ENCODE data around the gene C2CD4C.

Gene C2CD4C

DNA sequence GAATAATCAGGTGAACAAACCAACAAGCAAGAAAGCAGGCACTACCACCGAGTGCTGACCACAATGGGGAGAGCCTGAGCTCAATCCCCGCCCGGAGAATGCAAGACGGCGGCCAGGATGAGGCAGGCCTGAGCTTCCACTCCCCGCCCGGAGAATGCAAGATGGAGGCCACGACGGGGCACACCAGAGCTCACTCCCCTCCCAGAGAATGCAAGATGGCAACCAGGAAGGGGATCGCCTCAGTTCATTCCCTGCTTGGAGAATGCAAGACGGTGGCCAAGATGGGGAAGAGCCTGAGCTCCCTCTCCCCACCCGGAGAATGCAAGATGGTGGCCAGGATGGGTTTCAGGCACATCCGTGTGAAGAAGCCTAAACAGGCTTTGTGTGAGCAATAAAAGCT is 39.7 kb downstream of the C2CD4C start:
- no peak for DNase-seq
- Histone ChIP-seq H3K9me3 (ENCODE audit: severe bottlenecking) (no peaks in the 10 kb centered on the region), H3K27me3 (ENCODE audit: insufficient read depth, low read depth, severe bottlenecking) (no peaks in the 10 kb centered on the region), H3K4me3 (ENCODE audit: low read depth, low read length) (no peak overlapping the region), H3K36me3 (no peaks in the 10 kb centered on the region), H3K27ac (no peak overlapping the region)
- TF ChIP-seq, protein P1, sequence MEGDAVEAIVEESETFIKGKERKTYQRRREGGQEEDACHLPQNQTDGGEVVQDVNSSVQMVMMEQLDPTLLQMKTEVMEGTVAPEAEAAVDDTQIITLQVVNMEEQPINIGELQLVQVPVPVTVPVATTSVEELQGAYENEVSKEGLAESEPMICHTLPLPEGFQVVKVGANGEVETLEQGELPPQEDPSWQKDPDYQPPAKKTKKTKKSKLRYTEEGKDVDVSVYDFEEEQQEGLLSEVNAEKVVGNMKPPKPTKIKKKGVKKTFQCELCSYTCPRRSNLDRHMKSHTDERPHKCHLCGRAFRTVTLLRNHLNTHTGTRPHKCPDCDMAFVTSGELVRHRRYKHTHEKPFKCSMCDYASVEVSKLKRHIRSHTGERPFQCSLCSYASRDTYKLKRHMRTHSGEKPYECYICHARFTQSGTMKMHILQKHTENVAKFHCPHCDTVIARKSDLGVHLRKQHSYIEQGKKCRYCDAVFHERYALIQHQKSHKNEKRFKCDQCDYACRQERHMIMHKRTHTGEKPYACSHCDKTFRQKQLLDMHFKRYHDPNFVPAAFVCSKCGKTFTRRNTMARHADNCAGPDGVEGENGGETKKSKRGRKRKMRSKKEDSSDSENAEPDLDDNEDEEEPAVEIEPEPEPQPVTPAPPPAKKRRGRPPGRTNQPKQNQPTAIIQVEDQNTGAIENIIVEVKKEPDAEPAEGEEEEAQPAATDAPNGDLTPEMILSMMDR (IDR thresholded peaks at IDR 0.05; ENCODE audit: low read depth, low read length): no peak

GRCh38 chr19:368630-369024 is 40.3 kb downstream of the C2CD4C start:
- no peak for DNase-seq
- Histone ChIP-seq H3K9me3 (ENCODE audit: severe bottlenecking) (no peaks in the 10 kb centered on the region), H3K4me3 (ENCODE audit: low read depth, low read length) (no peak overlapping the region), H3K36me3 (no peaks in the 10 kb centered on the region), H3K27me3 (ENCODE audit: insufficient read depth, low read depth, severe bottlenecking) (no peaks in the 10 kb centered on the region), H3K27ac (no peak overlapping the region)
- TF ChIP-seq, protein P1 (IDR thresholded peaks at IDR 0.05; ENCODE audit: low read depth, low read length): no peak

DNA sequence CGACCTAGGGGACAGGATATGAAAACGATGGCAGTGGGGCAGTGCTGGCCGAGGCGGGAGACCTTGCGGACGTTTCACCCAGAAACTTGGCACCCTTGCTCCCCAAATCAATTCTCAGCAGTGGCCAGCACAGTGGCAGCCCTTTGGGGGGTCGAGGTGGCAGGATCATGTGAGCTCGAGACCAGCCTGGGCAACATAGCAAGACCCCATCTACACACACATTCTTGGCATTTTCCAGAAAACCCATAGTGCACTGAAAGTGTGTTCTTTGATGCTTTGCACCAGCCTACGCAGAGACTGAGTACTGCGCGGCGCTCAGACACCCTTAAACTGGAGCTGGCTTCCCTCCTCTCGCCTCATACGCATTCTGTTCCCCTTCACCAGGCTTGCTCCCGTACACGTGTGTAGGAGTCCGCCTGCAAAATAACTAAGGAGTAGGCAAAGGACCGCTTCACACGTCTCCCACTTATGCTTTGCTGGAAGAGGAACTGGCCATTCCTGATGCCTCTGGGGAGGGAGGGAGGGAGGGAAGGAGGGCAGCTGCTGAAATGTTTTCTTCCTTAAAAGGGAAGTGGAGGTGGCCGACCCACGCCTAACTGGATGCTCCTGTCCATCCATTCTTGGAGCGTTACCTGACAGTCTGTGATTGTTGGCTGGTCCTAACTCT is 40.9 kb downstream of the C2CD4C start:
- H3K27ac ChIP-seq: no peak overlapping the region
- no peak for DNase-seq
- H3K4me3 ChIP-seq (ENCODE audit: low read depth, low read length): no peak overlapping the region
- no peaks in the 10 kb centered on the region for H3K9me3 ChIP-seq (ENCODE audit: severe bottlenecking)
- no peaks in the 10 kb centered on the region for H3K36me3 ChIP-seq
- TF ChIP-seq, protein P1 (IDR thresholded peaks at IDR 0.05; ENCODE audit: low read depth, low read length): no peak
- H3K27me3 ChIP-seq (ENCODE audit: insufficient read depth, low read depth, severe bottlenecking): no peaks in the 10 kb centered on the region

- TF ChIP-seq, protein P1 (IDR thresholded peaks at IDR 0.05; ENCODE audit: low read depth, low read length): no peak
- no peaks in the 10 kb centered on the region for H3K36me3 ChIP-seq
- no peaks in the 10 kb centered on the region for H3K27me3 ChIP-seq (ENCODE audit: insufficient read depth, low read depth, severe bottlenecking)
- H3K27ac ChIP-seq: no peak overlapping the region
- H3K4me3 ChIP-seq (ENCODE audit: low read depth, low read length): no peak overlapping the region
- no peaks in the 10 kb centered on the region for H3K9me3 ChIP-seq (ENCODE audit: severe bottlenecking)
- no peak for DNase-seq
These were observed 41.4 kb downstream of the C2CD4C start for GRCh38 chr19:367561-367960.

DNA sequence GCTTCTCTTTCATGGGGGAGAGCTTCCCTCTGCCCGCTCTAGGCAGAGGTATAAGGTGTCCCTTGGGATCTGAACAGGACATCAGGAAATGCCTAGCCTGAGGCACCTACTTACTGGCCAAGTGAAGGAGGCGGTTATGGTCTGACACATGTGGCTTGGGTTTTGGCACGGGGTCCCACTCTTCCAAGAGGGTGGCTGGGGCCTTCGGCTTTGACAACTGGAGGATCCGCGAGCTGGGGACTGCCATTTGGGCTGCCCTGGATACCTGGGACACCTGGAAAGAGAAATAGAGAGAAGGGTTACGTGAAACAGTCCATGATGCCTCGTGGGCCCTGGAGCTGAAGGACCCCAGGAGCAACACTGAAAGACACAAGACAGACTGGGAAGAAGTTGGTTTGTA is 42.0 kb downstream of the C2CD4C start:
- Histone ChIP-seq H3K27me3 (ENCODE audit: insufficient read depth, low read depth, severe bottlenecking) (no peaks in the 10 kb centered on the region), H3K9me3 (ENCODE audit: severe bottlenecking) (no peaks in the 10 kb centered on the region), H3K27ac (no peak overlapping the region), H3K4me3 (ENCODE audit: low read depth, low read length) (no peak overlapping the region), H3K36me3 (no peaks in the 10 kb centered on the region)
- TF ChIP-seq, protein P1 (IDR thresholded peaks at IDR 0.05; ENCODE audit: low read depth, low read length): no peak
- DNase-seq: no peak

DNA sequence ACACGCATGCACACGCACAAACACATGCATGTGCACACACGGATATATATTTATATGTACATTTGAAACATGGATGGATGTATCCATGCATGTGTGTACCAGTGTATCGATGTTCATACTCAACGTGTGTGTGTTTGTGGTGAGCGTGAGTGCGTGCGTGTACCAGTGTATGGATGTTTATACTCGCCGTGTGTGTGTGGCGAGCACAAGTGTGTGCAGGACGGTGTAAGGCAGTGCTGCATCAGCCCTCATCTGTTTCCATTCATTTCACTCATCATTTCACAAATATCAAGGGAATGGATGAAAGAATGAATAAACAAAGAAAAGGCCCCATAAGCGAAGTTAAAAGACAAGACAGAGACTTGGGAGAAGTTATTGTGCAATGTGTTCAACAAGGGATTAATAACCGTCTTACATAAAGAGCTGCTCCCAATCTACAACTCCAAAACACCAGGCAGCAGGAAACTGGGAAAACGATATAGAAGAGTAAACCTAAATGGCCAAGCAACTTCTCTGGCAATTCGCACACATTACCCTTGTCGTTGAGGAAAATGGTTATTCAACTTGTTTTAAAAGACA is 42.7 kb downstream of the C2CD4C start:
- H3K9me3 ChIP-seq (ENCODE audit: severe bottlenecking): no peaks in the 10 kb centered on the region
- no peaks in the 10 kb centered on the region for H3K36me3 ChIP-seq
- no peaks in the 10 kb centered on the region for H3K27me3 ChIP-seq (ENCODE audit: insufficient read depth, low read depth, severe bottlenecking)
- TF ChIP-seq, protein P1 (IDR thresholded peaks at IDR 0.05; ENCODE audit: low read depth, low read length): no peak
- no peak overlapping the region for H3K4me3 ChIP-seq (ENCODE audit: low read depth, low read length)
- no peak overlapping the region for H3K27ac ChIP-seq
- no peak for DNase-seq
